Measurements from ENCODE around the gene CTTNBP2NL. TPM values are rescaled to one million over a fixed set of nuclear protein-coding genes. Genes with fewer than 3 reads are reported as not detected.
A peak's percentile ranks its signal among the peaks of the same experiment; 100 is the strongest.
"Not testable (repeated sequence)": the region's sequence is repeated elsewhere in the genome, so short reads cannot be mapped to it uniquely, and the experiment has no call there.

Gene CTTNBP2NL
- total RNA-seq, 2 experiments from 2014 or later = 0.84 to 1.2 TPM

DNA sequence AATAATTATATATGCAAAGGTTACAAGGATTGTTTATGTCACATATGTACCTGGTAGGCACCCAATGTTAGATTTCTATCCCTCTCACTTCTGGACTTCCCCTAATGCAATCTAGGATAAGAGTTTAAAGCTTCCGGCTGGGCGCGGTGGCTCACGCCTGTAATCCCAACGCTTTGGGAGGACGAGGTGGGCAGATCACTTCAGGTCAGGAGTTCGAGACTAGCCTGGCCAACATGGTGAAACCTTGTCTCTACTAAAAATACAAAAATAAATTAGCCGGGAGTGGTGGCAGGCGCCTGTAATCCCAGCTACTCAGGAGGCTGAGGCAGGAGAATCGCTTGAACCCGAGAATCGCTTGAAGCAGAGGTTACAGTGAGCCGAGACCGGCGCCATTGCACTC, 5.7 kb upstream of the CTTNBP2NL start:
- DNase-seq; POLR2A ChIA-PET; H3K9me3 Mint-ChIP-seq; H3K27ac Mint-ChIP-seq; H3K27me3 Mint-ChIP-seq; H3K36me3 Mint-ChIP-seq (ENCODE audit: low read depth); H3K4me3 Mint-ChIP-seq: not testable (repeated sequence)
- CTCF ChIA-PET = interaction anchor here (0.6 to 4.0 kb wide), 18 partner anchors 9 to 974 kb away, joined by 3 to 34 read pairs (median 4); partner anchors contain the start of genes MOV10 and PPM1J
- peaks cover 24% of the 10 kb centered on the region for H3K4me1 Mint-ChIP-seq

DNA sequence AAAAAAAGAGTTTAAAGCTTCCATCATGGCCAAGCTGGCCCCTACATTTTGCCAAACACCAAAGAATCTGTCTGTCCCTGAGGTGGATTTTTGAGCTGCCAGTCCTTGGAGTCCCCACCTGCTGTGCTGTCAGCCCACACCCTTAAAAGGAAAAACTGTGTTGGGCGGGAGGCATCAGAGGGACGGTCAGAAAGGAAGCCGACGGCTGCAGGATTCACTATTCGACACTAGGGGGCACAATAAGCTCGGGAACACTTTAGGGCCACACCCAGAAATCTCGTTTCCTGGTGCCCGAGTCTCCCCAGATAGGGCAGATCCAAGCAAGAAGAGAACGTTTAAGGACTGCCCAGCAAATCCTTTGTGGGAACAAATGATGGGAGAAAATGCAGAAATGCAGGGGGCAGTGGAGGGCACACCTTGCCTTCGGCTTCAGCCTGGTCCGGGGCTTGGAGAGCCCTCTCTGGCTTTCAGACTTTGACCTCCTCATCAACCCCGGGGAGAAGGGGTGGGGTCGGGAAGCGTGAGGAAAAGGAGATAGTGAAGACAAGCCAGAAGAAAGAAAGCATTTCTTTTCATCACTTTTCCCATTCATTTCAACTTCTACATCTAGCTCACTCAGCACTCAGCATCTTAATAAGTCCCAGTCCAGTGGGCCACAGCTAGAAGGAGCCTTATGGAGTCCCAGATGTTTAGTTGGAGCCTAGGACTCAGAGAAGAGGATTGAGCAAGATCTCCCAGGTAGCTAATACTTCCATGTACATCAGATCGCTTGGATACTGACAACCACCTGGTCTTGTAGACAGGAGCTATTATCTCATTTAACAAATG, 5.0 kb upstream of the CTTNBP2NL start:
- peak; percentile 84 for DNase-seq
- Mint-ChIP-seq H3K27ac (peak overlapping the region; percentile 55), H3K36me3 (ENCODE audit: low read depth) (no peaks in the 10 kb centered on the region), H3K9me3 (no peaks in the 10 kb centered on the region), H3K27me3 (peaks cover 8% of the 10 kb centered on the region), H3K4me3 (peak overlapping the region; percentile 47), H3K4me1 (peaks cover 31% of the 10 kb centered on the region)
- CTCF ChIA-PET = interaction anchor here (0.6 to 4.0 kb wide), 24 partner anchors 9 to 975 kb away, joined by 3 to 34 read pairs (median 4); partner anchors contain the start of genes MOV10, PPM1J and ST7L
- POLR2A ChIA-PET = no interaction called here

DNA sequence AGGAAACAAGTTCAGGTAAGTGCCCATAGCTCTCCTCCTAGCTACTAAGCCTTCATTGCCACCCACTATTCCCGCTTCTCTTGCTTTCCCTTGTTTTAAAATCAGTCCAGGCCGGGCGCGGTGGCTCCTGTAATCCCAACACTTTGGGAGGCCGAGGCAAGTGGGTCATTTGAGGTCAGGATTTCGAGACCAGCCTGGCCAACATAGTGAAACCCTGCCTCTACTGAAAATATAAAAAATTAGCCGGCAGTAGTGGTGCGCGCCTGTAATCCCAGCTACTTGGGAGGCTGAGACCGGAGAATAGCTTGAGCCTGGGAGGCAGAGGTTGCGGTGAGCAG, 4.4 kb upstream of the CTTNBP2NL start:
- peaks cover 8% of the 10 kb centered on the region for H3K27me3 Mint-ChIP-seq
- no peak overlapping the region for H3K4me3 Mint-ChIP-seq
- H3K4me1 Mint-ChIP-seq = peaks cover 34% of the 10 kb centered on the region
- no peak overlapping the region for H3K27ac Mint-ChIP-seq
- POLR2A ChIA-PET = no interaction called here
- no peak for DNase-seq
- CTCF ChIA-PET = interaction anchor here (0.6 to 4.0 kb wide), 16 partner anchors 9 to 334 kb away, joined by 3 to 34 read pairs (median 6); partner anchors contain the start of genes MOV10 and PPM1J
- no peaks in the 10 kb centered on the region for H3K9me3 Mint-ChIP-seq
- no peaks in the 10 kb centered on the region for H3K36me3 Mint-ChIP-seq (ENCODE audit: low read depth)

DNA sequence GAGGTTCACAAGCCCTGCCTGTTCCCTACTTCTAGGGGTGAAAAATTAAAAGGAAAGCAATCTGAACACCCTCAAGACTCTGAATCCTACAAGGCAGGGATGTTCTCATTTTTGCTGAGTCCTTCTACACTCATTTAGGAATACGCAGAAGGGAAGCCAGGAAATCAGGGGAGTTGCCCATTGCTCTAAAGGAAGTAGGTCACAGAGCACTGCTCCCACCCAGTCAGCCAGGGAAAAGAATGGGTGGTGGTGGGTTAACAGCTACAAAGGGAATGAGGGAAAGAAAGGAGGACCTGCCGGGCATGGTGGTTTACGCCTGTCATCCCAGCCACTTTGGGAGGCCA, 2.4 kb upstream of the CTTNBP2NL start:
- CTCF ChIA-PET = interaction anchor here (0.8 to 1.0 kb wide), 2 partner anchors 73 to 79 kb away, joined by 3 to 4 read pairs; no protein-coding TSS in a partner anchor

DNA sequence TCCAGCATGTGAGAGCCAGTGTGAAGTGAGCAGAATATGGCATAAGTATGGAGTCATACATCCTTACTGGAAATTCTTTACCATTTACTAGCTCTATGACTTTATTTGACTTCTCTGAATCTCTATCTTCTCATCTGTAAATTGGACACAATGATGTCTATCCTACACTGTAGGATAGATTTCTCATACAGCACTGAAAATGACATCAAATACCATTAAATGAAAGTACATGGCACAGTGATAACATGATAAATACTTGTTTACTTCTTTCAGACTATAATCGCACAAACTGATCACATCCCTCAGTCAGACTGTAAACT, 1.3 kb upstream of the CTTNBP2NL start:
- Mint-ChIP-seq H3K4me1 (peaks cover 39% of the 10 kb centered on the region), H3K4me3 (no peak overlapping the region), H3K27me3 (peaks cover 16% of the 10 kb centered on the region), H3K36me3 (ENCODE audit: low read depth) (no peaks in the 10 kb centered on the region), H3K27ac (no peak overlapping the region), H3K9me3 (no peaks in the 10 kb centered on the region)
- ChIA-PET POLR2A (no interaction called here), CTCF (interaction anchor here (1.0 to 1.1 kb wide), 2 partner anchors 220 to 313 kb away, joined by 3 to 4 read pairs; no protein-coding TSS in a partner anchor)
- no peak for DNase-seq

More for the DNA sequence above, 2.4 kb upstream of the CTTNBP2NL start:
- Mint-ChIP-seq H3K36me3 (ENCODE audit: low read depth) (no peaks in the 10 kb centered on the region), H3K9me3 (no peaks in the 10 kb centered on the region), H3K27me3 (peaks cover 20% of the 10 kb centered on the region), H3K4me3 (no peak overlapping the region), H3K4me1 (peaks cover 39% of the 10 kb centered on the region), H3K27ac (no peak overlapping the region)
- POLR2A ChIA-PET = no interaction called here
- DNase-seq = no peak

DNA sequence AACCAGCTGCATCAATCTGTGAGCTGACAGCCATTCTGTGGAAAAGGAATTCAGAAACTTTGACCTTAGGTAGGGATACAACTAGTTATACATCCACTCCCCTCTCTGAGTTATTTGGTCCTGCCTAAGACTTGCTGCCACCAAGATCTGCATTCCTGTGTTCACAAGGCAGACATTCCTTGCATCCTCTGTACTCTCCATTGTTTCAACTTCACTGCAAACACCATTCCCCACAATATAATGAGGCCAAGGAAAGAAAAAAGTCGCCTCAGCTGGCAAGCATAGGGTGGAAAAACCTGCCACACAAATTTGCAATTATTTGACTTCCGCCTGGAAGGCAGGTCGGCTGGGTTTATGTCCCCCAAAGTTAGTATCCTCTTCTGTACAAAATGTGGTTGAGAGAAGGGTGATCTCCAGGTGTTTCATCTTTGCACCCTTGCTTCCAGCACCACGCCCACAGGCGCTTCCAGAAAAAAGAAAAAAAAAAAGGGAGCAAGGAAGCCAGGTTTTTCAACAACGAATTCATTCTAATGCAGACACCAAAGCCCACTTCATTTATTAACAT, 676 bp upstream of the CTTNBP2NL start:
- no peak for DNase-seq
- H3K9me3 Mint-ChIP-seq = no peaks in the 10 kb centered on the region
- POLR2A ChIA-PET = no interaction called here
- H3K36me3 Mint-ChIP-seq (ENCODE audit: low read depth) = no peaks in the 10 kb centered on the region
- H3K4me3 Mint-ChIP-seq = peak overlapping the region; percentile 91
- CTCF ChIA-PET = interaction anchor here (1.0 kb wide), 1 partner anchor 219 kb away, joined by 3 read pairs; no protein-coding TSS in a partner anchor
- H3K4me1 Mint-ChIP-seq = peaks cover 36% of the 10 kb centered on the region
- H3K27me3 Mint-ChIP-seq = peaks cover 16% of the 10 kb centered on the region
- peak overlapping the region; percentile 60 for H3K27ac Mint-ChIP-seq

DNA sequence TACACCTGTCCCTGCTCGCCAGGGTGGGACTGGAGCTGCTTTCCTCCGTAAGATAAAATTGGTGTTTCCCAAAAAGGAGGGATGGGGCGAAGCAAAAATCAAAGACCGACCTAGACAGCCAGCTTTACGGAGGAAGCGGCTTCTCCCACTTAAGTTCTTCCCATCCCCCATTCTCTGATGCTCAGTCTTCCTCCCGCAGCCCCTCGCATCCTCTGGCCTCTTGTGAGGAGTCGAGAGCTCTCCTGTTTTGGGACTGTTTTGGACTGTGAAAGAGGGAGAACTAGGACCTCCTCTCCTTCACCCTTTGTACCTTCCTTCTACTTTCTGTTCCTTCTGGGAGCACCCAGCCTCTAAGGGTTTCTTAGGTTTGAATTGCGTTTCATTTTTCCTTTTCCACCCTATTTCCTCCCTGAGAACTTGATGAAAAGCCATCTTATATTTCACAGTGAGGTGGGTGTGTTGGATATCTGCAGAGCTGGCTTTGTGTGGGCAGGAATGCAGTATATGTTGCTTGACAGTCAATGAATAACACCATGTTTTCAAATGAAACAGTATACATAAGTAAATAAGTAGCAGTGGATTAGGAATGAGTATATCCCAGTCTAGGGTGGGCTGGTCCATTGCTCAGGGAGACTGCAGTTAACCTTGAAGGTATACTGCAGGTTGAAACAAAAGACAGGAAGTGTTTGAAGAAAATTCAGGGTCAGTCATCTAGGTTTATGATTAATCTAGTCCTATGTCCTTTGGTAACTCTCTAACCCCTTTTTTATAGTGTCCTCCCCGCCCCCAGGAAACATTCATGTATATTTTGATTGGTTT, 848 bp downstream of the CTTNBP2NL start:
- CTCF ChIA-PET = interaction anchor here (1.4 kb wide), 1 partner anchor 318 kb away, joined by 4 read pairs; the partner anchor contains the start of gene PPM1J
- no peaks in the 10 kb centered on the region for H3K9me3 Mint-ChIP-seq
- peak overlapping the region; percentile 91 for H3K4me3 Mint-ChIP-seq
- peaks cover 16% of the 10 kb centered on the region for H3K27me3 Mint-ChIP-seq
- POLR2A ChIA-PET = no interaction called here
- no peak for DNase-seq
- H3K4me1 Mint-ChIP-seq = peaks cover 27% of the 10 kb centered on the region
- no peak overlapping the region for H3K27ac Mint-ChIP-seq
- H3K36me3 Mint-ChIP-seq (ENCODE audit: low read depth) = no peaks in the 10 kb centered on the region

DNA sequence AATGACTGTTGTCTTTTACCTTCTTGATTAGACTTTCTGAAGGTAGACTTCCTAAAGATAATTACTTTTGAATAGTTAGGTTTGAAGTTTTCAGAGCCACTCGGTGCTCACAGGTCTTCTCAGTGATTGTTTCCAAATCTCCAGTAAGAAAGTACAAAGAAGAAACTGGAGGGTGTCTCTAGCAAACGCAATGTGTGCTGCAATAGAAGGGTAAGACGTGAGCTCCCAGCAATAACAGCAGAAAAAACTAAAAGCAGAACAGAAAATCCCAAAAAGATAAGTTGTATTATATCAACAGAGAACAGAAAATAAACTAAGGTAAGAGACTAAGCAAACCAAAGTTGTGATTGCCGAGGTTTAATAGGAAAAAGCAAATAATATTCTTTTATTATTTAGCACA, 1.8 kb downstream of the CTTNBP2NL start:
- CTCF ChIA-PET = no interaction called here
- peaks cover 27% of the 10 kb centered on the region for H3K4me1 Mint-ChIP-seq

DNA sequence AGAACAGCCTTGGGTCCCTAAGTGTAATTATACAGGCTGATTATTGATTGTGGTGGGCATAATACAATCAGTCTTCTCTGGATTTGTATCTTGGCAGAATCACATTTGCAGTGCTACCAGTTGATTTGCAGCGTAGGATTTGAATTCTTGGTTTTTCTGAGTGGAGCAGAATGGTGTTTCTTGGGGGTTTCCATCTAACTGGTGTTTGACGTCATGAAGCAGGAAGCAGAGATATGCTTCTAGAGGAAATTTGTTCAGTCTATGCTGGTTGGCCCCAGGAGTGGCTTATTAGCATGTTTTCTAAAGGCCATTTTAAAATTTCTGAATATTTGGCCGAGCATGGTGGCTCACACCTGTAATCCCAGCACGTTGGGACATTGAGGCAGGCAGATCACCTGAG, 3.4 kb downstream of the CTTNBP2NL start:
- Mint-ChIP-seq H3K27me3 (peaks cover 16% of the 10 kb centered on the region), H3K9me3 (no peaks in the 10 kb centered on the region), H3K36me3 (ENCODE audit: low read depth) (no peaks in the 10 kb centered on the region), H3K4me3 (no peak overlapping the region), H3K27ac (no peak overlapping the region), H3K4me1 (peaks cover 20% of the 10 kb centered on the region)
- ChIA-PET CTCF (interaction anchor here (2.1 kb wide), 1 partner anchor 9 kb away, joined by 7 read pairs; no protein-coding TSS in a partner anchor), POLR2A (no interaction called here)
- DNase-seq = no peak

More for the DNA sequence above, 1.8 kb downstream of the CTTNBP2NL start:
- POLR2A ChIA-PET = no interaction called here
- Mint-ChIP-seq H3K27me3 (peaks cover 16% of the 10 kb centered on the region), H3K27ac (no peak overlapping the region), H3K4me3 (no peak overlapping the region), H3K36me3 (ENCODE audit: low read depth) (no peaks in the 10 kb centered on the region), H3K9me3 (no peaks in the 10 kb centered on the region)
- DNase-seq = no peak

DNA sequence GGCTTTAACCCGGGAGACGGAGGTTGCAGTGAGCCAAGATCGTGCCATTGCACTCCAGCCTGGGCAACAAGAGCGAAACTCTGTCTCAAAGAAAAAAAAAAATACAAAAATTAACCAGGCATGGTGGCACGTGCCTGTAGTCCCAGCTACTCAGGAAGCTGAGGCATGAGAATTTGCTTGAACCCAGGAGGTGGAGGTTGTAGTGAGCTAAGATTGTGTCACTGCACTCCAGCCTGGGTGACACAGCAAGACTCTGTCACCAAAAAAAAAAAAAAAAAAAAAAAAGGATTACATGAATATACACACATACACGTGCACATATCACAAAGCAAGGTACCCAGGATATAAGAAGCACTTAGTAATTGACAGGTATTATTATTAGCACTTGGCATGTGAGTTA, 4.7 kb downstream of the CTTNBP2NL start:
- H3K4me3 Mint-ChIP-seq; H3K9me3 Mint-ChIP-seq; H3K27ac Mint-ChIP-seq; DNase-seq; POLR2A ChIA-PET; H3K36me3 Mint-ChIP-seq (ENCODE audit: low read depth): not testable (repeated sequence)
- peaks cover 11% of the 10 kb centered on the region for H3K4me1 Mint-ChIP-seq
- CTCF ChIA-PET = interaction anchor here (0.6 to 2.1 kb wide), 3 partner anchors 10 to 130 kb away, joined by 3 to 7 read pairs (median 4); no protein-coding TSS in a partner anchor
- peaks cover 16% of the 10 kb centered on the region for H3K27me3 Mint-ChIP-seq

DNA sequence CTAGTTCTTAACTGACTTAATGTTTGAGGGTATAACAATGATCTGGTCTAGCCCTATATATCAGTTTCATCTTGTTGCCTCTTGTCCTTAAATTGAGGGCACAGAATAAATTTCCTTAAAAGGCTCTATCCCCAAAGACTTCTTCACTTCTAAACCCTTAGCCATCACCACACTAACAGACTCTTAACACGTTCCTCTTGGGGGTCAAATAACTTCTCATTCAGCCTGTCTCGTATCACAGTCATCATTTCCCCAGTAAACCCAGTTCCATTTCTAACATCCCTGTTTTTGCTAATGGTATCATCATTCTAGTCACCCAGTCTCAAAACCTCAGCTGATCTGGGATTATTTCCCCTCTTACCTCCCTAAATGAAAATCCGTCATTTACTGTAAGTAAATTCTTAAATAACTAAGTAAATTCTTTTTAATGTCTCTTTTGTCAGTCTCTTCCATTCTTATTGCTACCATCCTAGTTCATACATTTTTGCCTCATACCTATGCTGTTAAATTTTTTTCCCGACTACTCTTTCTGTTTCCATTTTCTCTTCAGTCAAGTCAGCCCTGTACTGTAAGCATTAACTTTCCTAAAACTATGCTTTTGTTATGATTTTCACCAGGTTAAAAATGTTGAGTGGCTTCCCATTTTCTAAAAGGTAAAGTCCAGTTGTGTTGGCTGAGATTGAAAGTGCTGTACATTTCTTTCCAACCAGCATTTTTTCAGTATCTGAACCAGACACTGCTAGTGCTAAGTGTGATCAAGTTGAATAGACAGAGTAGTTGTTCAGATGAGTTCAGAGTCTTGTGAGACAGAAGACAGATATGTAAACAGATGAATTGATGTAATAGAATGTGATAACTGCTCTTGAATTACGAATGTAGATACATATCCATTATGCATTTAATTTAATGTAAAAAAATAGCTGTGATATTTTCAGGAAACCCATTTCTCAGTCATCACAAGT, 6.9 kb downstream of the CTTNBP2NL start:
- no peak for DNase-seq
- no peak overlapping the region for H3K4me3 Mint-ChIP-seq
- CTCF ChIA-PET = no interaction called here
- POLR2A ChIA-PET = no interaction called here
- peaks cover 3% of the 10 kb centered on the region for H3K27me3 Mint-ChIP-seq
- H3K36me3 Mint-ChIP-seq (ENCODE audit: low read depth) = no peaks in the 10 kb centered on the region
- H3K9me3 Mint-ChIP-seq = no peaks in the 10 kb centered on the region
- H3K27ac Mint-ChIP-seq = no peak overlapping the region
- no peaks in the 10 kb centered on the region for H3K4me1 Mint-ChIP-seq

DNA sequence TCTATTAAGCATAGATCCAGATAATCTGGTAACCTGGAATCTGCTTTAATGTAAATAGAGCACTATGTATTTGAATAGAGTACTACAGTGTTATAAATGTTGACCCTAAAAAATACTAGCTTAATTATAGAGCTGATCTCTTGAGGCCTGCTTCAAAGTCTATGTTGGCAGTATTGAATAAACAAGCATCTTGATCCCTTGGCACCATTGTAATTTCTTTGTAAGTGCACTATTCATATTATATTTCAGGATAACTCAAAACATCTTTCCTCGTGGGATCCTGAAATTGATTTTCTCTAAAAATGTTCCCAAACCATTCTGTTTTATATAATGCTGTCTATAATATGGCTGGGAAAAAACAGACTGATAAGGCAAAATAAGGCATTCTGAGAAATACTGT, 10.8 kb downstream of the CTTNBP2NL start:
- no peak overlapping the region for H3K27ac Mint-ChIP-seq
- ChIA-PET POLR2A (no interaction called here), CTCF (no interaction called here)
- no peaks in the 10 kb centered on the region for H3K9me3 Mint-ChIP-seq
- peaks cover 4% of the 10 kb centered on the region for H3K27me3 Mint-ChIP-seq
- H3K4me1 Mint-ChIP-seq = no peaks in the 10 kb centered on the region
- DNase-seq = no peak
- H3K36me3 Mint-ChIP-seq (ENCODE audit: low read depth) = no peaks in the 10 kb centered on the region
- no peak overlapping the region for H3K4me3 Mint-ChIP-seq
